HG03469 (cell line): ENCODE measurements around the gene GRAMD2B.
A peak's percentile ranks its signal among the peaks of the same experiment; 100 is the strongest.
"Not testable (repeated sequence)": the region's sequence is repeated elsewhere in the genome, so short reads cannot be mapped to it uniquely, and the experiment has no call there.

Source experiments
- ATAC-seq: cut with Tn5 transposase; IDR thresholded peaks from one replicate; pipeline ENCODE4 v1.9.1; 2021; ENCODE audit warnings: mild to moderate bottlenecking, moderate library complexity, moderate number of reproducible peaks; ENCODE audit not compliant: unreplicated experiment

GRAMD2B gene, protein sequence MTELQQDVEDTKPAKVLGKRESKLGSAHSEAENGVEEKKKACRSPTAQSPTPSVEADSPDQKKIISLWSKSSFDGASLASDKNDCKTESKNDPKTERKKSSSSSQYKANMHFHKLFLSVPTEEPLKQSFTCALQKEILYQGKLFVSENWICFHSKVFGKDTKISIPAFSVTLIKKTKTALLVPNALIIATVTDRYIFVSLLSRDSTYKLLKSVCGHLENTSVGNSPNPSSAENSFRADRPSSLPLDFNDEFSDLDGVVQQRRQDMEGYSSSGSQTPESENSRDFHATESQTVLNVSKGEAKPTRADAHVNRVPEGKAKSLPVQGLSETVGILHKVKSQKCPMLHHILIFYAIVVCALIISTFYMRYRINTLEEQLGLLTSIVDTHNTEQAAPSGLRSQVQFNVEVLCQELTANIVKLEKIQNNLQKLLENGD

DNA sequence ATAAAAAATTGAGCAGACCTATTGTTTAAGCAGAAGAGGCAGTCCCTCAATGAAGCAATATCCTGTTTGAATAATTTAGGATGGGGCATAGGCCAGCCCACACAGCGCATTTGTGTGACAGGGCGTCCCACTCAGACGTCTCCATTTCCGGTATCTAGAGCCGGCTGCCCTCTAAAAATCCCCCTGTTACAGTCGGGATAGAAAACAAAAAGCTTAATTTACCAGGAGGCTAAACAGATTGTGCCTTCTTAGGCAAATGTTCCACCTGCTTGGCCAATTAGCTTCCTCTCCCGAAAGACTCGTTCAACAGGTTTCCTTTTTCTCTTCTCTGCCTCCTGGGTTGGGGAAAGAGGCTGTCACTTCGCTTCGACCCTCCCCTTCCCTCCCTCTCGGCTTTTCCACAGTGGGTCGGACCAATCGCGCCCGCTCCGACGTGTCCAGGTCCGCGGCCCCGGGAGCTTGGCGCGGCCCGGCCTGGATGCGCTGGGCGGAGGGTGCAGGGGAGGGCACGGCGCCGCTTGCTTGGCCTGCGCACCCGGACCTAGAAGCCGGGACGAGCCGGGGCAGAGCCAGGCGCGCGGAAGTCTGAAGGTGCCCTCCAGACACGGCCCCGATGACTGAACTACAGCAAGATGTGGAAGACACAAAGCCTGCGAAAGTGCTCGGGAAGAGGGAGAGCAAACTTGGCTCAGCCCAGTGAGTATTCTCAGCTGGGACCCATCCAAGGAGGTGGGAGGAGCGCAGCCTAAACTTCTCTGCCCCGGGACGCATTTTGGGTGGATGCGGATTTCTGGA is at the start of gene GRAMD2B:
Gene GRAMD2B, plus strand, starts transcription at position 416 of the 795 bp plus-strand sequence. Its CDS starts 198 bp downstream, at position 614.
- ATAC-seq = peak; percentile 78

- no peak for ATAC-seq
Measured at GRCh38 chr5:126374109-126374416, 49.1 kb upstream of the GRAMD2B start.

- no peak for ATAC-seq
Measured at GRCh38 chr5:126376443-126376842, 46.8 kb upstream of the GRAMD2B start.

- ATAC-seq = no peak
Measured at GRCh38 chr5:126377424-126377823, 45.8 kb upstream of the GRAMD2B start.

- not testable (repeated sequence) for ATAC-seq
Measured at GRCh38 chr5:126380316-126380715, 42.9 kb upstream of the GRAMD2B start.

- no peak for ATAC-seq
Measured at GRCh38 chr5:126383246-126383645, 40.0 kb upstream of the GRAMD2B start.

DNA sequence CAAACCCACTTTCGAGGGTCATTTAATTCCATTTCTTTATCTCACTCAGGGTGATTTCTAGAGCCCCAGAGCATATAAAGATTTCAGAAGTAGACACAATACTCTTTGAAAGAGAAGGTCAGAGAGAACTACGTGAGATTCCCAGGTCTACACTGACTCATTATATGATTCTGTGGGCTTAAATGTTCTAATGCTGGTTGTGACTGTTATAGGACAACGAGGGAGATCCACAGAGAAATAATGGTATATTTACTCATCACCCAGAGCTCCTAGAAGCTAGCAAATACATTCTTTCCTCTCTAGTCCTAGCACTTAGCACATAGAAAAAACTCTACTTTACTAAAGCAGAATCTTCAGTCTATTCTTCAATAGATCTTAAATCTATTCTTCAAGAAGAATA is 39.4 kb upstream of the GRAMD2B start:
- ATAC-seq = no peak

DNA sequence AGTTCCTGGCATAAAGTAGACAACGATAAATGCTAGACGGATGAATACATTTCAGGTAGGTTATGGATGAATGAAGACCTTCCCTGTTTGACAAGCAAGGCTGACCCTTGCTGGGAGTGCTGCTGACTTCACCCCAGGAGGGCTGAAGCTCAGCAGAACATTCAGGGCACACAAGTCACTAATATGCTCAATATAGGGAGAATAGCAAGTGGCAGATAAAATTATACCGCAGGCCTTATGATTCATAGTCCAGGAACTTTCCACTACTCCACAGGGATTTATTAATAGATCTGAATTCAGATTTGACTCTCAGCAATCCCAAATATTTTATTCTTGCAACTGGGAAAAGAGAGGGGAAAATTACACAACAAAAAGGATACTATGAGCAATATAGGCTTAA is 38.2 kb upstream of the GRAMD2B start:
- ATAC-seq = no peak

- ATAC-seq = no peak
Measured at GRCh38 chr5:126385524-126386502, 37.4 kb upstream of the GRAMD2B start.

DNA sequence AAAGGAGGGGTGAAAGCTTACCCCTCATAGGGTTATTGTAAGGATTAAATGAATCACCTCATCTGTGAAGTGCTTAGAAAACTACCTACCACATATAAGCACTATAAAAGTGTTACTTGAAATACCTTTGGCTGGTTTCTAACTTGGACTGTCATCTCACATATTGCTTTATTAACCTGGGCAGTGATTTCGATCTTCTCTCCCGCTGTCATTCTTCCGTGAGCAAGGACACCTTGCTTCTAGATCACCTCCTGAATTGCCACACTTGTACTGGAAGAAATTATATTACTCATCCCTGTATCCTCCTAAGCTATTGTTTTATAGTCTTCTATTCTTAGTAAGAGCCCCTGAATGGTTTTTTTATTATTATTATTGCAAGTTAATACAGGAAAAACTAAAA is 34.0 kb upstream of the GRAMD2B start:
- ATAC-seq = no peak

DNA sequence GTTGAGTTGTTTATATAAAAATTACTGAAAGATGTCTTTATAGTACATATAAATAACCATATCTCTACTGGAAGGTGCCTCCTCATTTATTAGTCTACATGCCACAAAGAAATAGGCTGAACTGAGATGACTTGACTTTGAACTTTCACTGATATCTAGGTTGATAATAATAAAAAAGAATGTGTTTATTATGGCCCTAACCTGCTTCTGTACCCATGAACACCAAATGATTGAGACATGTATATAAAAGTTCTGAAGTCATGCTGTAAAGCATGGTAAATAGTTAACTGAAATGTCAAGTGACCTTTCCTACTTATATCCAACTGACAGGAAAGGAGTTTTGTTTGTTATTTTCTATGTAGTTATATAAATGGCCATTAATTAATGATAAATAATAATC is 33.2 kb upstream of the GRAMD2B start:
- no peak for ATAC-seq

DNA sequence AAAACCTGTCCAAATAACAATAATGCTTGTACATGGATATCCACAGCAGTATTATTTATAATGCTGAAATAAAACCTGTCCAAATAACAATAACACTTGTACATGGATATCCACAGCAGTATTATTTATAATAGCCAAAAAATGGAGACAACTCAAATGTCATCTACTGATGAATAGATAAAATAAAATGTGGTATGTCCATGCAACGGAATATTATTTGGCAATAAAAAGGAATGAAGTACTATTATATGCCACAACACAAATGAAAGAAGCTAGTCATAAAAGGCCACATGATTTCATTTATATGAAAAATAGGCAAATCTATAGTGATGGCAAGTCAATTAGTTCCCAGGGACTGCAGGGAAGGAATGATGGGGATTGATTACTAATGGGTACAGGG is 31.8 kb upstream of the GRAMD2B start:
- no peak for ATAC-seq

GRCh38 chr5:126394211-126394788 is 28.9 kb upstream of the GRAMD2B start:
- ATAC-seq = no peak

DNA sequence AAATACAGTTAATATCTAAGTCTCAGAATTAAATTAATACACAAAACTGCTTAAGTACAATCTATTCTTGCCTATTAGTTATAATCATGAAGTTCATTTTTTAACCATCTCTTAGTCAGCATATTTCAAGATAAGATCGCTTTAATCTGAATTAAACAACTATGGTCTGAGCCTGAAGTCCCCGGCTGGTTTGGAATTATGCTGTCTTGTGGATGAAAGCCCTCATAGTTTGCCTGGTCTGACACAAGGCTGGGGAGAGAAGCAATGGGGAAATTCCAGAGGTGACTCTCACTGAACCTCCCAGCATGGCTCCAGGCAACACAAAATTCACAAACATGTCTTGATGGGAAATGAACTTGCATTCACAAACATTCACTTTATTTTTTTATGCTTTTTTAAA is 28.0 kb upstream of the GRAMD2B start:
- ATAC-seq = no peak

DNA sequence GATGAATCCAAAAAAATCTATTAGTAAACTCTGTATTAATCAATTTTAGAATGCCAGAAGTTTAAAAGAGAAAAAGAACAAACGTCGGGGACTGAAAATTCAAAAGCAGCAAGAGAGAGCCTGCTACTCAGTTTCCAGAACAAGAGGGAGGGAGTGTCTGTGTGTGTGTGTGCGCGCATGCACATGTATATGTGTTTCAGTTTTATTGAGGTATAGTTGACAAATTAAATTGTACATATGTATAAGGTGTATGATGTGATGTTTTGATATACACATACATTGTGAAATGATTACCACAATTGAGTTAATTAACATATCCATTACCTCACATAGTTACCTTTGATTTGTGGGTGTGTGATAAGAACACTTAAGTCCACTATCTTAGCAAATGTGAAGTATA is 27.6 kb upstream of the GRAMD2B start:
- no peak for ATAC-seq

- ATAC-seq = not testable (repeated sequence)
Measured at GRCh38 chr5:126396721-126397120, 26.5 kb upstream of the GRAMD2B start.

DNA sequence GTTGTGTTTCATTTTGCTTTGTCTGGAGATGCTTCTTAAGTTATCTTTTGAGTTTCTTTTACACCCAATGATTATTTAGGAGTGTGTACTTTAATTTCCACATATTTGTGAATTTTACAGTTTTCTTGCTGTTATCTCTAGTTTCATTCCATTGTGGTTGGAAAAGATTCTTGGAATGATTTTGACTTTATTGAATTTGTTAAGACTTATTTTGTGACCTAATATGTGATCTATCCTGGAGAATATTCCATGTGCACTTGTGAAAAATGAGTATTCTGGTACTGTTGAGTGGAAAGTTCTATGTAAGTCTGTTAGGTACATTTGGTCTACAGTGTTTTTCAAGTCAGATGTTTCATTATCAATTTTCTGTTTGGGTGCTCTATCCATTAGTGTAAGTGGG is 24.4 kb upstream of the GRAMD2B start:
- ATAC-seq = no peak

DNA sequence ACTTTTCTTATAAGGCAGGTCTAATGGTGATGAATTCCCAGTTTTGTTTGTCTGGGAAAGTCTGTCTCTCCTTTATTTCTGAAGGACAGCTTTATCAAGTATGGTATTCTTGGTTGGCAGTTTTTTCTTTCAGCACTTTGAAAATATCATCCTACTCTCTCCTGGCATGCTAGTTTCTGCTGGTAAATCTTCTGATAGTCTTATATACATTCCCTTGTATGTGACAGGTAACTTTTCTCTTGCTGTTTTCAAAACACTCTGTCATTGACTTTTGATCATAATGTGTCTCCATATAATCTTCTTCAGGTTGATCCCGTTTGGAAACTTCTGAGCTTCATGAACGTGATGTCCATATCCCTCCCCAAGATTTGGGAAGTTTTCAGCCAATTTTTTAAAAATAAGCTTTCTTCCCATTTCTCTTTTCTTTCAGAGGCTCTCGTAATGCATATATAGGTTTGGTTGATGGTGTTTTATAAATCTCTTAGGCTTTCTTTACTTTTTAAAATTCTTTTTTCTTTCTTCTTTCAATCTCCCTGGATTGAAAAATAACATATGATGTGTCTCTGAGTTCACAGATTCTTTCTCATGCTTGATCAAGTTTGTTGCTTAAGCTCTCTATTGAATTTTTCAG is 22.5 kb upstream of the GRAMD2B start:
- no peak for ATAC-seq

- ATAC-seq = no peak
Measured at GRCh38 chr5:126402621-126403555, 20.3 kb upstream of the GRAMD2B start.
